Pancreas (tissue), 10 donors: ENCODE measurements around the gene GSG1L. TPM values are rescaled to one million over a fixed set of nuclear protein-coding genes. Genes with fewer than 3 reads are reported as not detected.

Experiments
- ATAC-seq, 4 donors: fragments of 200-7000 bp; cut with Tn5 transposase; one replicate each; pipeline versions ENCODE4 v1.8.0 to v1.9.1; 2020; ENCODE audit warnings: mild to moderate bottlenecking in 4 of 4, moderate library complexity in 4 of 4
- DNase-seq, 6 donors: peaks; one replicate each; pipeline ENCODE4 v3.0.0-alpha.2; 2020
- FAIRE-seq: peaks from 2 replicates; lab custom pipeline; 2012; peaks lifted over from hg19 to GRCh38; lab: Jason Lieb, UNC
- H3K27ac ChIP-seq, 4 donors: fragments of 200-600 bp; sonication (generic); 1 replicate in 3 of 4; 2 replicates in 1 of 4; pipeline versions ENCODE4 v1.5.0 to v1.8.0; 2020
- H3K27me3 ChIP-seq, 4 donors: fragments of 200-600 bp; one replicate each; pipeline ENCODE4 v1.8.0; 2021
- H3K36me3 ChIP-seq, 3 donors: fragments of 200-600 bp; sonication (generic) in 1 of 3; one replicate each; pipeline versions ENCODE4 v1.5.0 to v1.8.0; 2020 to 2021
- H3K4me1 ChIP-seq, 3 donors: fragments of 200-600 bp; one replicate each; pipeline ENCODE4 v1.8.0; 2021
- H3K4me3 ChIP-seq, 4 donors: fragments of 200-600 bp; sonication (generic) in 2 of 4; one replicate each; pipeline versions ENCODE4 v1.5.0 to v1.8.0; 2020 to 2021
- H3K9me3 ChIP-seq, 4 donors: fragments of 200-600 bp; one replicate each; pipeline ENCODE4 v1.8.0; 2021
- WGBS, 2 donors: extraction: QIAGEN DNeasy Blood & Tissue Kit; methylation state at CpG; one replicate each; pipeline ENCODE4 v1.1.7; 2013; 5-methylcytosine and 5-hydroxymethylcytosine counted together
- intact Hi-C, 3 donors: fragments of 100-400 bp; cut with DNase I; formaldehyde crosslinking; loops; one replicate each; pipeline versions ENCODE4 v1.11.1 to v1.14.2; 2022
- polyA plus RNA-seq, 2 donors: library from polyadenylated mRNA; stranded (reverse); fragments of 200-250 nt; gene quantifications; one replicate each; pipeline ENCODE4 v1.2.3, GENCODE V29; 2013
- total RNA-seq, 6 donors: library from RNA; stranded (reverse); fragmentation: NEBNext Ultra II Directional in 4 of 6; extraction: Animal tissue kit (Norgen Biotek cat#: 25700) in 4 of 6; gene quantifications; one replicate each; pipeline versions ENCODE4 v1.2.1 to v1.2.4, GENCODE V29; 2021 to 2023
- TF ChIP-seq, protein P1 (sequence below), 4 donors: fragments of 200-600 bp; sonication (generic) in 3 of 4; IDR thresholded peaks; one replicate each; pipeline versions ENCODE4 v1.5.0 to v1.8.0; 2021; ENCODE audit warnings: antibody characterized with exemption in 4 of 4
- donor health status: healthy with polysubstance abuse.
- donor health status: DM: no; HTN: no; CAD: no; lungs with moderate emphysema.
- donor health status: DM: no; HTN: no; CAD: no.
- donor health status: control.
- donor health status: control.
- donor health status: Bipolar disorder and iron deficiency.
- donor health status: DM: yes; HTN: yes; CAD: no.
- donor health status: DM: no; HTN: no; CAD: no.
- donor health status: DM: no; HTN: no; CAD: no.
- donor health status: DM: yes; HTN: yes; CAD: no.

Gene GSG1L
- total and polyA plus RNA-seq, 8 donors = 0.02 to 0.12 TPM; not detected in 6

DNA sequence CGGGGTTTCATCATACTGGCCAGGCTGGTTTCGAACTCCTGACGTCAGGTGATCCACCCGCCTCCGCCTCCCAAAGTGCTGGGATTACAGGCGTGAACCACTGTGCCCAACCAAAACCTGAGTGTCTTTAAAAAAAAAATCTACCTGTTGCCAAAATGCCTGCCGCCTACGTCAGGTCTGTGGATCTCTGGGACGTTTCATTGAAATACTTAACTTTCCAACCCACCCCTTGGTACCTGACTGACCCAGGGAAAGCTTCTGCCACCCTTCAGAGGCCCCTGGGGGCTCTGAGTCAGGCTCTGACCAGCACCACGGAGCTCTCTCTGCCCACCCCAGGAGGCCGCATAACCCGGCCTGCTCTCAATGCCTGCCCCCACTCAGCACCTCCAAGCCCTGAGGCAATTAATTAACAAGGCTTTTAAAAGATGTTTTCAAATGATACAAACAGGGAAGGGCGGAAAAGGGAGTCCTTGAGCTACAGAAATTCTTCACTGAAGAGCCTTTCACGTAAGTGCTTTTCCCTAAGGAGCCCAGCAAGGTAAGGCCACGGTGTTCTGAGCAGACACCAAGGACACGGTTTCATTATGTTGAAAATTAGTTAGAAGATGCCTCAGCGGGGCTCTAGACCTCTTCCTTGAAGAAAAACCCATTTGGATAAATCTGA lies 29.3 kb upstream of the GSG1L start:
- 86% methylated on average over 17 of the region's 17 CpGs for WGBS, 2 donors
- Histone ChIP-seq H3K27ac (no peak overlapping the region), H3K36me3 (peaks cover 0 to 2% (median 0%) of the 10 kb centered on the region in 3 donors), H3K4me3 (no peak overlapping the region), H3K9me3 (no peaks in the 10 kb centered on the region), H3K27me3 (no peaks in the 10 kb centered on the region), H3K4me1 (no peaks in the 10 kb centered on the region)
- TF ChIP-seq, protein P1, sequence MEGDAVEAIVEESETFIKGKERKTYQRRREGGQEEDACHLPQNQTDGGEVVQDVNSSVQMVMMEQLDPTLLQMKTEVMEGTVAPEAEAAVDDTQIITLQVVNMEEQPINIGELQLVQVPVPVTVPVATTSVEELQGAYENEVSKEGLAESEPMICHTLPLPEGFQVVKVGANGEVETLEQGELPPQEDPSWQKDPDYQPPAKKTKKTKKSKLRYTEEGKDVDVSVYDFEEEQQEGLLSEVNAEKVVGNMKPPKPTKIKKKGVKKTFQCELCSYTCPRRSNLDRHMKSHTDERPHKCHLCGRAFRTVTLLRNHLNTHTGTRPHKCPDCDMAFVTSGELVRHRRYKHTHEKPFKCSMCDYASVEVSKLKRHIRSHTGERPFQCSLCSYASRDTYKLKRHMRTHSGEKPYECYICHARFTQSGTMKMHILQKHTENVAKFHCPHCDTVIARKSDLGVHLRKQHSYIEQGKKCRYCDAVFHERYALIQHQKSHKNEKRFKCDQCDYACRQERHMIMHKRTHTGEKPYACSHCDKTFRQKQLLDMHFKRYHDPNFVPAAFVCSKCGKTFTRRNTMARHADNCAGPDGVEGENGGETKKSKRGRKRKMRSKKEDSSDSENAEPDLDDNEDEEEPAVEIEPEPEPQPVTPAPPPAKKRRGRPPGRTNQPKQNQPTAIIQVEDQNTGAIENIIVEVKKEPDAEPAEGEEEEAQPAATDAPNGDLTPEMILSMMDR (IDR thresholded peaks at IDR 0.05) = no peak
- DNase-seq (peak in 1 of 6 donors; percentile 15), FAIRE-seq (no peak), ATAC-seq (no peak)
- intact Hi-C loops = no loop called here

GRCh38 chr16:28091656-28092055 lies 28.1 kb upstream of the GSG1L start:
- intact Hi-C loops = no loop called here
- 84 to 93% methylated on average over 12 of the region's 12 CpGs for WGBS, 2 donors
- Histone ChIP-seq H3K4me1 (no peaks in the 10 kb centered on the region), H3K27me3 (no peaks in the 10 kb centered on the region), H3K9me3 (no peaks in the 10 kb centered on the region), H3K27ac (no peak overlapping the region), H3K4me3 (no peak overlapping the region), H3K36me3 (no peaks in the 10 kb centered on the region)
- TF ChIP-seq, protein P1 (IDR thresholded peaks at IDR 0.05) = no peak
- FAIRE-seq (no peak), ATAC-seq (no peak), DNase-seq (peak in 2 of 6 donors; percentile 29 to 38)

- TF ChIP-seq, protein P1 (IDR thresholded peaks at IDR 0.05) = no peak
- intact Hi-C loops = no loop called here
- 74 to 76% methylated on average over 19 of the region's 19 CpGs for WGBS, 2 donors
These were observed 27.3 kb upstream of the GSG1L start for GRCh38 chr16:28090646-28091377.

DNA sequence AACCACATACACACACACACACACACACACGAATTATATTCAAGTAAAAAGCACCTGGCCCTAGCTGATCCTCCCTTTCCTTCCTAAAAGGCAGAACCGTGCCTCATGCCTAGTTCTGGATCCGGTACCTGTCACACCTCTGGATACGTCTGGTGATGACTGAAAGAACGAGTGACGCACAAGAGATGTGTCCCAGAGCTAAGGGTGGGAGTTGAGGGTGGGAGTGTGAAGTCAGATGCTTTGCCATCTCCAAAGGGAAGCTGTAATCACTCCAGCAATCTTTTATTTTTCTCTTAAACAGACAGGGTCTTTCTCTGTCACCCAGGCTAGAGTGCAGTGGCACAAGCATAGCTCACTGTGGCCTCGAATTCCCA lies 26.5 kb upstream of the GSG1L start:
- intact Hi-C loops = no loop called here
- Histone ChIP-seq H3K36me3 (no peaks in the 10 kb centered on the region), H3K9me3 (no peaks in the 10 kb centered on the region), H3K27me3 (no peaks in the 10 kb centered on the region), H3K27ac (no peak overlapping the region), H3K4me1 (no peaks in the 10 kb centered on the region), H3K4me3 (no peak overlapping the region)
- ATAC-seq (no peak), FAIRE-seq (no peak), DNase-seq (no peak)
- WGBS, 2 donors = 75 to 80% methylated on average over 7 of the region's 7 CpGs
- TF ChIP-seq, protein P1 (IDR thresholded peaks at IDR 0.05) = no peak

More at GRCh38 chr16:28090646-28091377, 27.3 kb upstream of the GSG1L start:
- no peak for ATAC-seq
- no peaks in the 10 kb centered on the region for H3K36me3 ChIP-seq
- no peak overlapping the region for H3K27ac ChIP-seq
- no peak for FAIRE-seq
- H3K4me3 ChIP-seq = no peak overlapping the region
- peak in 1 of 6 donors; percentile 33 for DNase-seq
- H3K4me1 ChIP-seq = no peaks in the 10 kb centered on the region
- H3K9me3 ChIP-seq = no peaks in the 10 kb centered on the region
- no peaks in the 10 kb centered on the region for H3K27me3 ChIP-seq
